ENCODE measurements around the gene F2R.
"Not testable (repeated sequence)": the region's sequence is repeated elsewhere in the genome, so short reads cannot be mapped to it uniquely, and the experiment has no call there.

F2R gene

DNA sequence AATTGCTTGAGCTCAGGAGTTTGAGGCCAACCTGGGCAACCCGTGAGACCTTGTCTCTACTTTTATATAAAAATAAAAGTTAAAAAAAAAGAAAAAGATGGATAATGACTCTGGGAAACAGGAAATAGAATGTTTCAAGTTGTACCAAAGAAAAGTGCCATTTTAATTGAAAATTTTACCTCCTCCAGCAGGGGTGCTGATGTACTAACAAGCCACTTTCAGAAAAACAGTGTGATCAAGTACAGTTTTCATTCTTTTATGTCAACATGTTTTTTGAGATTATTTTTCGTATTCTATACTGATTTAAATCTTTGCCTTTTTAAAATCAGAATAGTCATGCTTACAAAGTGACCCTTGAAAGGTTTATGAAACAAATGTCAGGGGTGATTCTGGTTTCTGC is 30.8 kb downstream of the F2R start:
- in situ Hi-C loops (cut with MboI; ENCODE audit: low pct_unique_long_range_greater_than_20kb, low sequenced_read_pairs, unreplicated experiment), result no loop called here
- TF ChIP-seq, protein P1, sequence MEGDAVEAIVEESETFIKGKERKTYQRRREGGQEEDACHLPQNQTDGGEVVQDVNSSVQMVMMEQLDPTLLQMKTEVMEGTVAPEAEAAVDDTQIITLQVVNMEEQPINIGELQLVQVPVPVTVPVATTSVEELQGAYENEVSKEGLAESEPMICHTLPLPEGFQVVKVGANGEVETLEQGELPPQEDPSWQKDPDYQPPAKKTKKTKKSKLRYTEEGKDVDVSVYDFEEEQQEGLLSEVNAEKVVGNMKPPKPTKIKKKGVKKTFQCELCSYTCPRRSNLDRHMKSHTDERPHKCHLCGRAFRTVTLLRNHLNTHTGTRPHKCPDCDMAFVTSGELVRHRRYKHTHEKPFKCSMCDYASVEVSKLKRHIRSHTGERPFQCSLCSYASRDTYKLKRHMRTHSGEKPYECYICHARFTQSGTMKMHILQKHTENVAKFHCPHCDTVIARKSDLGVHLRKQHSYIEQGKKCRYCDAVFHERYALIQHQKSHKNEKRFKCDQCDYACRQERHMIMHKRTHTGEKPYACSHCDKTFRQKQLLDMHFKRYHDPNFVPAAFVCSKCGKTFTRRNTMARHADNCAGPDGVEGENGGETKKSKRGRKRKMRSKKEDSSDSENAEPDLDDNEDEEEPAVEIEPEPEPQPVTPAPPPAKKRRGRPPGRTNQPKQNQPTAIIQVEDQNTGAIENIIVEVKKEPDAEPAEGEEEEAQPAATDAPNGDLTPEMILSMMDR (IDR thresholded peaks at IDR 0.05; ENCODE audit: extremely low read depth, insufficient read depth, missing control alignments), result no peak
- DNase-seq (ENCODE audit: low spot score), result no peak

DNA sequence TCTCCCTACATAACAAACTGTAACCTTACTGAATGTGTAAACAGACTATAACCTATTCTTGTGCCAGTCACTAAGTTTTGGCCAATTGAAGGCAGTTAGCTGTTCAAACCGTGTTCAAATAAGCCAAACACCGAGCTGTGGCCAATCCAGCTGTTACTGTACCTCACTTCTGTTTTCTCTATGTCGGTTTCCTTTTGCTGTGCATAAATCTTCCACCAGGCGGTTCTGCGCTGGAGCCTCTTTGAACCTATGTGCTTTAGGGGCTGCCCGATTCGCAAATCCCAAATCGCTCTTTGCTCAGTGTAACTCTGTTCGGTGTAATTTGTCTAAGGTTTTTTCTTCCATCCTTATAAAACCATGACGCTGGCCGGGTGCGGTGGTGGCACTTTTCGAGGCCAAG is 31.8 kb downstream of the F2R start:
- TF ChIP-seq, protein P1 (IDR thresholded peaks at IDR 0.05; ENCODE audit: extremely low read depth, insufficient read depth, missing control alignments), result no peak
- in situ Hi-C loops (cut with MboI; ENCODE audit: low pct_unique_long_range_greater_than_20kb, low sequenced_read_pairs, unreplicated experiment), result no loop called here
- no peak for DNase-seq (ENCODE audit: low spot score)

- TF ChIP-seq, protein P1 (IDR thresholded peaks at IDR 0.05; ENCODE audit: extremely low read depth, insufficient read depth, missing control alignments), result no peak
- no peak for DNase-seq (ENCODE audit: low spot score)
- in situ Hi-C loops (cut with MboI; ENCODE audit: low pct_unique_long_range_greater_than_20kb, low sequenced_read_pairs, unreplicated experiment), result no loop called here
These were observed 35.4 kb downstream of the F2R start for GRCh38 chr5:76751291-76751690.

GRCh38 chr5:76754668-76755078 is 38.7 kb downstream of the F2R start:
- in situ Hi-C loops (cut with MboI; ENCODE audit: low pct_unique_long_range_greater_than_20kb, low sequenced_read_pairs, unreplicated experiment), result no loop called here
- TF ChIP-seq, protein P1 (IDR thresholded peaks at IDR 0.05; ENCODE audit: extremely low read depth, insufficient read depth, missing control alignments), result no peak
- no peak for DNase-seq (ENCODE audit: low spot score)

- TF ChIP-seq, protein P1 (IDR thresholded peaks at IDR 0.05; ENCODE audit: extremely low read depth, insufficient read depth, missing control alignments), result no peak
- in situ Hi-C loops (cut with MboI; ENCODE audit: low pct_unique_long_range_greater_than_20kb, low sequenced_read_pairs, unreplicated experiment), result no loop called here
- DNase-seq (ENCODE audit: low spot score), result no peak
These were observed 40.1 kb downstream of the F2R start for GRCh38 chr5:76755779-76756637.

GRCh38 chr5:76757049-76757448 is 41.1 kb downstream of the F2R start:
- TF ChIP-seq, protein P1 (IDR thresholded peaks at IDR 0.05; ENCODE audit: extremely low read depth, insufficient read depth, missing control alignments), result no peak
- no peak for DNase-seq (ENCODE audit: low spot score)
- in situ Hi-C loops (cut with MboI; ENCODE audit: low pct_unique_long_range_greater_than_20kb, low sequenced_read_pairs, unreplicated experiment), result no loop called here

DNA sequence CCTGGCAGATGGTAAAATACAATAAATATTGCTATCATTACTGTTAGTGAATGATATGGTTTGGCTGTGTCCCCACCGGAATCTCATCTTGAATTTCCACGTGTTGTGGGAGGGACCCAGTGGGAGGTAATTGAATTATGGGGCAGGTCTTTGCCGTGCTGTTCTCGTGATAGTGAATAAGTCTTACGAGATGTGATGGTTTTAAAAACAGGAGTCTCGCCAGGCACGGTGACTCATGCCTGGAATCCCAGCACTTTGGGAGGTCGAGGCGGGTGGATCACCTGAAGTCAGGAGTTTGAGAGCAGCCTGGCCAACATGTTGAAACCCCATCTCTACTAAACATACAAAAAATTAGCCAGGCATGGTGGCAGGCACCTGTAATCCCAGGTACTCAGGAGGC is 45.2 kb downstream of the F2R start:
- DNase-seq (ENCODE audit: low spot score); in situ Hi-C loops (cut with MboI; ENCODE audit: low pct_unique_long_range_greater_than_20kb, low sequenced_read_pairs, unreplicated experiment): not testable (repeated sequence)
